Immature natural killer cell (primary cell): ENCODE data around the gene AAGAB. TPM values are rescaled to one million over a fixed set of nuclear protein-coding genes. Genes with fewer than 3 reads are reported as not detected.
"Not testable (repeated sequence)": the region's sequence is repeated elsewhere in the genome, so short reads cannot be mapped to it uniquely, and the experiment has no call there.

Experiments
- DNase-seq, 3 donors: peaks; one replicate each; pipeline ENCODE4 v3.0.0; 2022; ENCODE audit warnings: mixed read lengths in 1 of 3
- H3K27ac Mint-ChIP-seq, 6 donors: one replicate each; pipeline ENCODE4 v1.8.0; 2020; ENCODE audit warnings: mixed read lengths in 6 of 6, mild to moderate bottlenecking in 5 of 6, inconsistent platforms in 4 of 6, moderate library complexity in 3 of 6
- H3K27me3 Mint-ChIP-seq, 3 donors: one replicate each; pipeline ENCODE4 v1.8.0; 2020 to 2021; ENCODE audit warnings: low read depth in 3 of 3, mild to moderate bottlenecking in 3 of 3, mixed read lengths in 3 of 3, moderate library complexity in 3 of 3, inconsistent platforms in 1 of 3
- H3K36me3 Mint-ChIP-seq, 3 donors: one replicate each; pipeline ENCODE4 v1.8.0; 2020; ENCODE audit warnings: mixed read lengths in 3 of 3, inconsistent platforms in 2 of 3, mild to moderate bottlenecking in 2 of 3
- H3K4me1 Mint-ChIP-seq, 2 donors: one replicate each; pipeline ENCODE4 v1.8.0; 2020; ENCODE audit warnings: inconsistent platforms in 2 of 2, mild to moderate bottlenecking in 2 of 2, mixed read lengths in 2 of 2, moderate library complexity in 1 of 2
- H3K4me3 Mint-ChIP-seq, 5 donors: one replicate each; pipeline ENCODE4 v1.8.0; 2020; ENCODE audit warnings: mild to moderate bottlenecking in 5 of 5, mixed read lengths in 5 of 5, inconsistent platforms in 3 of 5, moderate library complexity in 3 of 5
- H3K9me3 Mint-ChIP-seq, 6 donors: one replicate each; pipeline ENCODE4 v1.8.0; 2020; ENCODE audit warnings: mild to moderate bottlenecking in 6 of 6, mixed read lengths in 6 of 6, inconsistent platforms in 4 of 6, moderate library complexity in 3 of 6
- polyA plus RNA-seq, 3 donors: library from polyadenylated mRNA; unstranded; fragments of 300-500 nt; fragmentation: Illumina TruSeq; gene quantifications; one replicate each; pipeline ENCODE4 v1.2.3, GENCODE V29; 2021

AAGAB gene
- polyA plus RNA-seq, 3 donors from 2014 or later = 55.5 to 77.0 (median 59.1) TPM

DNA sequence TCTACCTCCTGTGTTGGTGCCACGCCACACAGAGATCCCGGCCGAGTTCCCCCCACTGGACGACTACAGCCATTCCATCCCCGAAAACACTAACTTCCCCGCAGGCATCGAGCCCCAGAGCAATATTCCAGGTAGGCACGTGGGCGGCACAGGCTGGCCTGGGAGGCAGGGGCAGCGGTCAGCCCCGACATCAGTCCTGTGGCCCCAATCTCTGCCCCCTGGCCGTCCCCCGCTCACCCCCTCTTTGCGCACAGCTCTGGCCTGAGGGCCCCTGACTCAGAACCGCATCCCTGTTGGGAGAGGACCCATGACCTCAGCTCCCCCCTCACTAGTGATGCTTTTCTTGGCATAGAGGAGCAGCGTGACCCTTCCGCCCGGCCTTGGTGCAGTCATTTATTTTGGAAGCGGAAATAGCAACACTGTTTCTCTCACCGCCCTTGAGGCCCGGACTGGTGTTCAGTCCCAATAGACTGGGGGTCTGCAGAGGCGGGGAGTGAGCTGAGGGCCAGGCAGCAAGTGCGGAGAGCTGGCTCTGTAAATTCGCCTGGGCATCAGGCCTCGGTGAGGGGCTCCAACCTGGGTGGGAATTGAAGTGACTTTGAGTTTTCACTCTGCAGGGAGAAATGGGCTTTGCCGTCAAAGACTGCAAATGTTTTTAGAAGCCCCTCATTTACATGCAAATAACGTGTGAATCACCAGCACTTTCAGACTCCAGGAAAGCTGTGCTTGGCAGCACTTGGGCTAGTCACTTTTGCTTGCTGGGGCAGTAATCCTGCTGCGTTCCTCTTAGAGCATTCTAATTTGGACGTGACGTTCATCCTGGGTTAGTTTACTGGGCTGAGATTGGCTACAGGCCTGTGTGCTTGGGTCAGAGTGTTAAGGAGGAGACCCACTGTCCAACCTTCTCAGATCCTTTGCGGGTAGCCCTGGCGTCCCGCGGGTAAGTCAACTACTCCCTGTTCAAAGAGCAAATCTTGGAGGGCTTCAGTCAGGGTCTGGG lies 88.9 kb downstream of the AAGAB start:
- DNase-seq = no peak
- peaks cover 0 to 1% (median 0%) of the 10 kb centered on the region in 3 donors for H3K27me3 Mint-ChIP-seq
- peaks cover 22 to 25% of the 10 kb centered on the region in 2 donors for H3K4me1 Mint-ChIP-seq
- no peaks in the 10 kb centered on the region for H3K9me3 Mint-ChIP-seq
- no peak overlapping the region for H3K4me3 Mint-ChIP-seq
- H3K27ac Mint-ChIP-seq = no peak overlapping the region
- peaks cover 6 to 42% (median 13%) of the 10 kb centered on the region in 3 donors for H3K36me3 Mint-ChIP-seq

DNA sequence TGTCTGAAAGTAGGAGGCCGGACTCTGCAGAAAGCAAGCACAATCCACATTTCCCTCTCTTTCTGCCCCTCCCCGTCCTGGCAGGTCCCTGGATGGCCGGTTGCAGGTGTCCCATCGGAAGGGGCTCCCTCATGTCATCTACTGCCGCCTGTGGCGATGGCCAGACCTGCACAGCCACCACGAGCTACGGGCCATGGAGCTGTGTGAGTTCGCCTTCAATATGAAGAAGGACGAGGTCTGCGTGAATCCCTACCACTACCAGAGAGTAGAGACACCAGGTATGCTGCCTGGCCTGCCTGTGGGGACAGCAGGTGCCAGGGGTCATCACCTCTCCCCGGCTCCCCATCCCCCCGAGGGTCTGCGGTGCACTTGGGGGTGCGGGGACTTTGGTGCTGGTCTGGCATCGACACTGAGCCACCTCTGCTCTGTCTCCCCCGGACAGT lies 89.6 kb downstream of the AAGAB start:
- Mint-ChIP-seq H3K27ac (peak overlapping the region in 1 of 6 donors; percentile 34), H3K4me3 (no peak overlapping the region)

DNA sequence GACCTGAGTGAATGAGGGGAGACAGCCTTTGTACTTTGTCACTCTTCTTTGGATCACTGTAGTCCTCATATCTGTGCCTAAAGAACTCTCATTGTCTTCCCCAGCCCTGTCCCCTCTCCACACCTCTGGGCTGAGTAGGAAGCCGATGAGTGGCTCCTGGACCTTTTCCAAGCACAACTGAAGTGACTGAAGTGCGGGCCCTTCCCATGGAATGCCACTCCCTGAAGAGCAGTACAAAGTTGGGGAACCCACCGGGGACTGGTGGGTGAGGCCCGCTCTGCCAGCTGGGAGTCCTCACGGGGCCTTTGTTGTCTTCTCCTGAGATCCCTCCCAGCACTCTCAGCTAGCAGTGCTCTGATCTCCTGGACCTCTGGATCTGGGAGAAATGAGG lies 90.1 kb downstream of the AAGAB start:
- Mint-ChIP-seq H3K9me3 (no peaks in the 10 kb centered on the region), H3K36me3 (peaks cover 6 to 34% (median 8%) of the 10 kb centered on the region in 3 donors), H3K27me3 (peaks cover 0 to 1% (median 0%) of the 10 kb centered on the region in 3 donors), H3K4me1 (peaks cover 22 to 30% of the 10 kb centered on the region in 2 donors), H3K4me3 (no peak overlapping the region), H3K27ac (peak overlapping the region in 1 of 6 donors; percentile 34)
- no peak for DNase-seq

More for the DNA sequence above, 89.6 kb downstream of the AAGAB start:
- peaks cover 22 to 27% of the 10 kb centered on the region in 2 donors for H3K4me1 Mint-ChIP-seq
- no peaks in the 10 kb centered on the region for H3K9me3 Mint-ChIP-seq
- peaks cover 6 to 37% (median 11%) of the 10 kb centered on the region in 3 donors for H3K36me3 Mint-ChIP-seq
- no peak for DNase-seq
- H3K27me3 Mint-ChIP-seq = peaks cover 0 to 1% (median 0%) of the 10 kb centered on the region in 3 donors

DNA sequence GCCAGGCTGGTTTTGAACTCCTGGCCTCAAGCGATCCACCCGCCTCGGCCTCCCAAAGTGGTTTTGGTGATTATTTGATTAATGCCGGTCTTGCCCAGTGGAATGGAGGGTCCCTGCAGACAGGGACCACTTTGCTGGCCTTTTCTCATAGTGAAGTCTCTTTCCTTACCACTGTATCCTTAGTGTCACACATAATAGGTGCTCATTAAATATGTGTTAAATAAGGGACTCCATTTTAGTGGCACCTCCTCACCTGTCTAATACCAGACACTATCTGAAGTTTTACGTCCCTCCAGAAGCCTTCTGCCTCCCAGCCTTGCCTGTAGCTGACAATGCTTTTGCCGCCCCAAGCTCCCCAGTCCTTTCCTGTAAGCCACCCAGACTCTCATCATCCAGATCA lies 91.3 kb downstream of the AAGAB start:
- peak overlapping the region in 4 of 6 donors; percentile 41 to 65 (median 56) for H3K27ac Mint-ChIP-seq
- H3K9me3 Mint-ChIP-seq = no peaks in the 10 kb centered on the region
- no peak overlapping the region for H3K4me3 Mint-ChIP-seq
- no peaks in the 10 kb centered on the region for H3K27me3 Mint-ChIP-seq
- no peak for DNase-seq
- H3K4me1 Mint-ChIP-seq = peaks cover 27 to 34% of the 10 kb centered on the region in 2 donors
- H3K36me3 Mint-ChIP-seq = peaks cover under 1 to 23% (median 2%) of the 10 kb centered on the region in 3 donors

DNA sequence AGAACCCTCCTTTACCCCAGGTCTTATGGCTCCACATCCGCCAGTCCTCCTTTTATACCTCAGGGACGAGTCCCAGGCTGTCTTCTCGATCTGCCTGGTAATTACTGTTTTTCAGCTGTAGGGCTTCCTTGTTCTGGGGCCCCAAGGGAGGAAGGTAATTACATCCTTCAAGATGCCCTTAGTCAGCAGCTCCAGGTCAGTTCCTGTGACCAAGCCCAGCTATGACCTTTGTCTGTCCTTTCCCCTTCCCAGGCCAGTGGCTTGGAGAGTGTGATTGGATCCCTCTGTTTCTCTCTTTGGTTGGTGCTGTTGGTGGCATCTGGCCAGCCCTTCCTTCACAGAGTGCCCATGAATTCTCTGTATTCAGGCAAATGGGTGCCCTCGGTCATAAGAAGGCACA lies 92.6 kb downstream of the AAGAB start:
- peaks cover 40 to 46% of the 10 kb centered on the region in 2 donors for H3K4me1 Mint-ChIP-seq
- no peak for DNase-seq
- H3K4me3 Mint-ChIP-seq = no peak overlapping the region
- H3K27ac Mint-ChIP-seq = peak overlapping the region in 2 of 6 donors; percentile 23 to 70
- H3K9me3 Mint-ChIP-seq = no peaks in the 10 kb centered on the region
- peaks cover 0 to 14% (median 0%) of the 10 kb centered on the region in 3 donors for H3K36me3 Mint-ChIP-seq
- H3K27me3 Mint-ChIP-seq = no peaks in the 10 kb centered on the region

DNA sequence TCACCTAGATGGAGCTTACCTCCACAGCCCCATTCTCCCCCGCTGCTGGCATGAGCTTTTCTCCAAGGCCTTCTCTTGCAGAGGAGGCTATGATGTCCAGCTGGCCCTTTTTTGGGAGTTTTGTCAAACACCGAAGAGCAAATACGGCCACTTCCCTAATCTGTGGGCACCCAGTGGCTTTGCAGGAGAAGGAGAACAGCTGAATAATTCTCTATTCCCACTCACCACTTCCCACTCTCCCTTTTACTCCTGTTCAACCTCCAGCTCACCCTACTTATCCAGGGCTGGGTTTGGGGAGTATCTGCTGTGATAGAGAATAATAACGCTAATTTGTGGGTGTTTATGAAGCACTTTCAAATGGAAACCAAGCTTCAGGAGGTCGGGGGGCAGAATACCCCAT lies 93.0 kb downstream of the AAGAB start:
- DNase-seq = no peak
- peaks cover 45 to 48% of the 10 kb centered on the region in 2 donors for H3K4me1 Mint-ChIP-seq
- no peaks in the 10 kb centered on the region for H3K27me3 Mint-ChIP-seq
- H3K9me3 Mint-ChIP-seq = no peaks in the 10 kb centered on the region
- H3K36me3 Mint-ChIP-seq = peaks cover 0 to 11% (median 0%) of the 10 kb centered on the region in 3 donors
- peak overlapping the region in 2 of 6 donors; percentile 38 to 45 for H3K27ac Mint-ChIP-seq
- no peak overlapping the region for H3K4me3 Mint-ChIP-seq

DNA sequence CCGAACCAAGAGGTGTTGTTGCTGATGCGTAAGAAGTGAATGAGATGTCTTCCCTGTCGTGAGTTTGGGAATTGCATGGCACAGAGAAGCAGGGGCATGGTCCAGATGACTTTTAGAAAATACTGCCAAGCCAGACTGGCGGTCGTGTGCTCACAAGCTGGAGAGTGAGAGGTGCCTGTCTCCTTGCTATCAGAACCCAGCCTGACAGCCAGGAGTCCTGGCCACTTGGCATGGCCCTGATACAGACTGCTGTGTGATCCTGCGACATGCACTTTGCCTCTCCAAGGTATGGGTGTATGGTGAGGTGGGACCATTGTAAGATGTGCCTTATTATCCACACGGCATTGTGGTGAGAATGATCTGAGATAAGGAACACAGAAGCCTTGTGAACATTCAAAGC lies 96.1 kb downstream of the AAGAB start:
- no peak for DNase-seq
- no peaks in the 10 kb centered on the region for H3K36me3 Mint-ChIP-seq
- peaks cover 56 to 60% of the 10 kb centered on the region in 2 donors for H3K4me1 Mint-ChIP-seq
- no peaks in the 10 kb centered on the region for H3K9me3 Mint-ChIP-seq
- peak overlapping the region in 4 of 6 donors; percentile 2 to 59 (median 34) for H3K27ac Mint-ChIP-seq
- H3K27me3 Mint-ChIP-seq = no peaks in the 10 kb centered on the region
- no peak overlapping the region for H3K4me3 Mint-ChIP-seq

DNA sequence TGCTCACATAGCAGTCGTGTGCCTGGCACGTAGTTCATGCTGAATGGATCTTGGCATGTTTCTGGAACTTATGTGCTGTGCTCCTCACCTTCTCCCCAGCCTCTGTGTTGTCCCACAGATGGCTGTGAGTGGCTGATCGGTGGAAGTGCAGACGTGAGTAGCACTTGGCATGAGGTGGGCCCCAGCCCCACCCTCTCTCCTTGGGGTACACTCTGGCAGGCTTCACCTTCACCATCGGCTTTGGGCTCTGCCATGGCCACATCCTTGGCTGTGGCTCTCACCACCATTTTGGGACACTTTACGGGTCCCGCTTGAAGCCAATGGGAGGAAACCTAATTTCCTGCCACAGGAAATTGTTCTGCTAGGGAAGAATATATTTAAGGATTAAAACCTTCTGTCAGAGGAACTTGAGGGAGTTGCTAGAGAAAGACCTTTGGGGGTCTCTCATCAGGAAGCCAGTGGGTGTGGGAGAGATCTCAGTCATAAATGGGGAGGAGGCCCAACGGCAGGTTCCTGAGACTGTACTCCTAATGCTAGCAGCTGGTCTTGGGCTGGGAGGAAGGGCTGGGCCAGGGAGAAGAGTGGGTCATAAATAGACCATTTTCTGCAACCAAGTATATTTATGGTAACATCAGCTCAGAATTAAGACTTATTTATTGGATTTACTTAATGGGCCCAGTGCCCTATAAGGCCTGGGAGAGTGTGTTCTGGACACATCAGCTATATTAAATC lies 96.8 kb downstream of the AAGAB start:
- Mint-ChIP-seq H3K36me3 (no peaks in the 10 kb centered on the region), H3K9me3 (no peaks in the 10 kb centered on the region), H3K4me1 (peaks cover 53 to 60% of the 10 kb centered on the region in 2 donors), H3K27ac (peak overlapping the region; percentile 2 to 62 (median 44)), H3K27me3 (no peaks in the 10 kb centered on the region), H3K4me3 (peak overlapping the region in 2 of 5 donors; percentile 2 to 9)
- no peak for DNase-seq

DNA sequence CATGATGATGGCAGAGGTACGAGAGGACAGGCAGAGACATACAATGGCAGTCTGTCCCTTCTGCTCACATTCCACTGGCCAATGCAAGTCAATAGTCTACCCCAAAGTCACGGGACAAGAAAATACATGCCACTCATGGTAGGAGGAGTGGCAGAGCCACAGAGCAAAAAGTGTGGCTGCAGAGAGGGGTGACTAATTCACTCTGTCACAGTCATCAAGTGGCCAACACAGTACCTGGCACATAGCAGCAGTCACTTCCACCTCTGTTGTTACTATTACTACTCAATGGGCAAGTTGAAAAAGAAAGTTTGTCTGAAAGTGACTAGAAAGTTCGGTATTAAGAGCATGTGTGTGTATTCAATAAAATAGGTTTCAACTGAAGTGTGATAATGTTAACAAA lies 97.6 kb downstream of the AAGAB start:
- H3K27me3 Mint-ChIP-seq = no peaks in the 10 kb centered on the region
- peaks cover 0 to 4% (median 4%) of the 10 kb centered on the region in 3 donors for H3K36me3 Mint-ChIP-seq
- peaks cover 53 to 63% of the 10 kb centered on the region in 2 donors for H3K4me1 Mint-ChIP-seq
- peak overlapping the region in 1 of 5 donors; percentile 37 for H3K4me3 Mint-ChIP-seq
- H3K9me3 Mint-ChIP-seq = no peaks in the 10 kb centered on the region
- DNase-seq = no peak
- H3K27ac Mint-ChIP-seq = peak overlapping the region in 2 of 6 donors; percentile 1 to 68

DNA sequence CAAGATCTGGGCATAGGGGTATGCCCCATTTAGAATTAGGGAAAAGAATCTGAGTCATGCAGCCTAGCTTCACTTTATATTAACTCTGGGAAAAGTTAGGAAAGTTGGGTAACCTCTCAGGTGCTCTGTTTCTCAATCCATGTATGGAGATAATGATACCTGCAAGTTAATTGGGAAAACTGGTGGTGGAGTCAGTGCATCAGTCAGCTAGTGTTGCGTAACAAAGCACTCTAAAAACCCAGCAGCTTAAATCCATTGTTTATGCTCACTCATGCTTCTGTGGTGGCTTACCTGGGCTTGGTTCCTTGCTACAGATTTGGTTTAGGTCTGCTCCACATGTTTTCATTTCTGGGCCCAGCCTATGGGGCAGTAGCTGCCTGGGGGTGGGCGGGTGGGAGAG lies 98.0 kb downstream of the AAGAB start:
- Mint-ChIP-seq H3K4me3 (no peak overlapping the region), H3K27me3 (no peaks in the 10 kb centered on the region), H3K4me1 (peaks cover 51 to 61% of the 10 kb centered on the region in 2 donors), H3K9me3 (no peaks in the 10 kb centered on the region), H3K36me3 (peaks cover 0 to 4% (median 4%) of the 10 kb centered on the region in 3 donors), H3K27ac (peak overlapping the region in 1 of 6 donors; percentile 25)
- no peak for DNase-seq

DNA sequence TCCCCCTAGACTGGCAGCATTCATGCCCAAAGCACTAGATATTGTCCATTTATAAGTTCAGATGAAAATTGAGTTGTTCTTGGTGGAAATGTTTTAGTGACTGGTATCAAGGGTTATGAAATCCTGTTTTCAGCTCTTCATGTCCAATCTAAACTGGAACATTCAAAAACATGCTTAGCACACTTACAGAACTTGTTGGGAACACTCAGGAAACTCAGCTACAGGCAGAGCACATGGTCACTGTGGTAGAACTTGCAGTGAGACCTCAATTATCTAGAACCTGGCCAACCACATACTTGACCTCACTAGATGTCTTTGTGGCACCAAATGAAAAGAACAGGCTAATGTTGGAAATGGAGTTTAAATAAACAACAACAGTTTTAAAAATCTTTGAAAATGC lies 100.2 kb downstream of the AAGAB start:
- Mint-ChIP-seq H3K4me3 (peak overlapping the region in 1 of 5 donors; percentile 24), H3K27ac (peak overlapping the region in 2 of 6 donors; percentile 17 to 53), H3K27me3 (no peaks in the 10 kb centered on the region), H3K36me3 (peaks cover 0 to 4% (median 4%) of the 10 kb centered on the region in 3 donors), H3K4me1 (peaks cover 67 to 68% of the 10 kb centered on the region in 2 donors), H3K9me3 (no peaks in the 10 kb centered on the region)
- DNase-seq = no peak

DNA sequence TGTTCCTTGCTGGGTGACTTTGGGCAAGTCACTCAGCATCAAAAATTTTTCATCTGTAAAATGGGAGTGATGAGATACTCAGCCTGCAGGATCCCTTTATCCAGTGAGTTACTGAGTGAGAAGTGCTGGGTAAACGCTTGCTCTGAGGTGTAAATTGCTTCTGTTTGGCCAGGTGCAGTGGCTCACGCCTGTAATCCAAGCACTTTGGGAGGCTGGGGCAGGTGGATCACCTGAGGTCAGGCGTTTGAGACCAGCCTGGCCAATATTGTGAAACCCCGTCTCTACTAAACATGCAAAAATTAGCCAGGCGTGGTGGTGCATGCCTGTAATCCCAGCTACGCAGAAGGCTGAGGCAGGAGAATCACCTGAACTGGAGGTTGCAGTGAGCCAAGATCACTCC lies 101.4 kb downstream of the AAGAB start:
- H3K36me3 Mint-ChIP-seq, H3K4me3 Mint-ChIP-seq, DNase-seq, H3K27me3 Mint-ChIP-seq, H3K9me3 Mint-ChIP-seq: not testable (repeated sequence)
- Mint-ChIP-seq H3K4me1 (peaks cover 73% of the 10 kb centered on the region in 2 donors), H3K27ac (peak overlapping the region in 2 of 6 donors; percentile 38 to 79)

DNA sequence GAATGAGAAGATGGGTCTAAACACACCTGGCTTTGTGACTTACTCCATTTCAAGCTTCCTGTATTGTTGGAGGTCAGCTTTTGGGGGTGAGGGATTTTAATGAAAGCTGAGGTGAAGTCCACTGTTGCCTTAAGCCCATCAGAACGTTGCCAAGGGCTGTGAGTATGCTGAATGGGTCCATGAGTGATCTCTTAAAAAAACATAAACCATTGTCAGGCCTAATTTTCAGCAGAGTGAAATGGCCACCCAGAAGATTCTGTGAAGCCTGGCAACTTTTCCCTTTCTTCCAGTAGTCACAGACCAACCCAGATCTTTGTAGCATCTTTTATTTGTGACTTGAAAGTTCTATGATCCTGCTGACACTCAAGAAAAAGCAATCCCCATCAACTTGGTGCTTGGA lies 102.0 kb downstream of the AAGAB start:
- peaks cover 73% of the 10 kb centered on the region in 2 donors for H3K4me1 Mint-ChIP-seq
- no peak overlapping the region for H3K4me3 Mint-ChIP-seq
- peak overlapping the region in 2 of 6 donors; percentile 38 to 79 for H3K27ac Mint-ChIP-seq
- H3K27me3 Mint-ChIP-seq = peaks cover 0 to 4% (median 0%) of the 10 kb centered on the region in 3 donors
- DNase-seq = no peak
- peaks cover 0 to 4% (median 4%) of the 10 kb centered on the region in 3 donors for H3K36me3 Mint-ChIP-seq
- H3K9me3 Mint-ChIP-seq = no peaks in the 10 kb centered on the region
